ENCODE results near the gene SPATA22. TPM values are rescaled to one million over a fixed set of nuclear protein-coding genes. Genes with fewer than 3 reads are reported as not detected.

SPATA22 gene
- total and polyA plus RNA-seq, 3 donors from 2014 or later, result 100 to 368 (median 114) TPM

DNA sequence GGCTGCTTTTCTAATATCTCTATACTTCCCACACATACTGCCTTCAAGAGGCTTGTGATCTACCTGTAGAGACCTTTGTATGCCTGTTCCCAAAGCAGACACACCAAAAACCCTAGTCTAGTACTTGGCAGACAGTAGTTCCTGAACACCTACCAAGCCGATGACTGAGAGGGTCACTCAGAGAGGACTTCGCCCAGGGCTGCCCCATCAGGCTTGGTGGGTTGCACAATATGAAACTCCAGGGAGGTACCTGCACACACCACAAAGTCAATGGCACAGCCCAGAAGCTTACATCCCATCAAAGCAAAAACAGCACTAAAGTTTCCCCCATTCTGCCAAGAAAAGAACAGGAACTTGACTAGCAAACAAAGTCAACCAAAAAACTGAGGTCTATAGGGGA lies 34.4 kb upstream of the SPATA22 start:
- Histone ChIP-seq H3K9me3 (no peaks in the 10 kb centered on the region), H3K36me3 (ENCODE audit: low read depth, missing control alignments) (no peaks in the 10 kb centered on the region), H3K4me1 (no peaks in the 10 kb centered on the region), H3K27me3 (no peaks in the 10 kb centered on the region), H3K4me3 (no peak overlapping the region), H3K27ac (no peak overlapping the region)
- TF ChIP-seq CTCF (IDR thresholded peaks at IDR 0.05), result no peak
- no peak for TF ChIP-seq POLR2A (IDR thresholded peaks at IDR 0.05)
- intact Hi-C loops (cut with DNase I; ENCODE audit: low total_unique reads), result no loop called here
- WGBS, 2 donors, result 88 to 100% methylated on average over 2 of the region's 2 CpGs
- no peak for DNase-seq

DNA sequence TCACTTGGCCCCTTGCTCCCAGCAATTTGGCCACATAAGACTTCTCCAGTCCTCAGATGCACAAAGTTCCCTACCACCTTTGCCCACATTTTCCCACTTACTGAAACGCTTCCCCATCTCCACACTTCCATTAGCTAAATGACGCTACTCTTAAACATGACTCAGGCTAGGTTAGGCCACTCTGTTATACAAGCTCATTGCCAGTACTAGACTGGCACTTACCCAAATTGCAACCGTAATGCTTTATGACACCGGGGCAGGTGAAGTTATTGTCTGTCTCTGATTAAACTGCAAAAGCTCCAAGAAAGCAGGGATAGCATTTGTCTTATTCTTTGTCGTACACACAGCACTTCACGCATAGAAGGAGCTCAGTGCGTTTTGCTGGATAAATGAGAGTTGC lies 33.4 kb upstream of the SPATA22 start:
- H3K27ac ChIP-seq, result no peak overlapping the region
- 93% methylated on average over 7 of the region's 7 CpGs for WGBS, 2 donors

DNA sequence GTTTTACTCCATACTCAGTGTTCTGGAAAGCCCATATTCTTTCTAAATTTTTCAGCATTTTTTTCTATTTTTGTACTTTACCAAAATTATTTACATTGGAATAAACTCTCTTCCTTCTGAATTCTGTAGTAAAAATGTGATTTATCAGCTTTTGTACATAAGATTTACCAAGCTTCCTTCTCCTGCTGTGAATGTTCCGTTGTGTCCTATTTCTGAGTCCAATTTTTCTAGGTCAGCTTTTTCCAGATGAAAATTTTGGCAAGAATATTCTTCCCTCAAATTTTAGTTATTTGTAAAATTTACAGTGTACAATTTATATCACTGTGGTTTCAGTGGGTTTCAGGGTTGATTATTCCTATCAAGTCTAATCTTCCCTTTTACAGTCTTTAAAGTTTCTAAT lies 31.7 kb upstream of the SPATA22 start:
- intact Hi-C loops (cut with DNase I; ENCODE audit: low total_unique reads), result no loop called here
- Histone ChIP-seq H3K4me1 (no peaks in the 10 kb centered on the region), H3K36me3 (ENCODE audit: low read depth, missing control alignments) (no peaks in the 10 kb centered on the region), H3K9me3 (no peaks in the 10 kb centered on the region), H3K27ac (no peak overlapping the region), H3K4me3 (no peak overlapping the region), H3K27me3 (no peaks in the 10 kb centered on the region)
- TF ChIP-seq POLR2A (IDR thresholded peaks at IDR 0.05) (no peak), CTCF (IDR thresholded peaks at IDR 0.05) (no peak)
- WGBS, 2 donors, result 30 to 48% methylated on average over 1 of the region's 1 CpG
- no peak for DNase-seq

More for the DNA sequence above, 33.4 kb upstream of the SPATA22 start:
- no peaks in the 10 kb centered on the region for H3K9me3 ChIP-seq
- no peaks in the 10 kb centered on the region for H3K36me3 ChIP-seq (ENCODE audit: low read depth, missing control alignments)
- TF ChIP-seq CTCF (IDR thresholded peaks at IDR 0.05) (no peak), POLR2A (IDR thresholded peaks at IDR 0.05) (no peak)
- no peak overlapping the region for H3K4me3 ChIP-seq
- intact Hi-C loops (cut with DNase I; ENCODE audit: low total_unique reads), result no loop called here
- no peaks in the 10 kb centered on the region for H3K4me1 ChIP-seq
- DNase-seq, result no peak
- no peaks in the 10 kb centered on the region for H3K27me3 ChIP-seq

DNA sequence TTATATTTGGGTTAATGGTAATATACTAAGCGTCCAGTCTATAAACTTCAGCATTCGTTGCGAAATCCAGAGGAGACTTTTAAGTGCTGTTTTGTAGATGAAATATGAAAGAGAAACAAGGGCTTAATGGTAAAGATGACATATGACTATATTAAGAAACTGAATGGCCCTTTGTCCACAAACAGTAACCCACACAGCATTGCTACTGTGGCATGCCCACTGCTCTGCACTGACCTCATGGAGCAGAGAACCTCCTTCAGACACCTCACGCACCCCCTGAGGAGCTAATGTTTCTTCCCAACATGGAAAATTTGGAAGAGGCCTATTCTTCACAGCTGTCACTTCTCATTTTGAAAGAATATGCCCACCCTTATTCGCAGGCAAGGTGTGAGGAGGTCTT lies 30.8 kb upstream of the SPATA22 start:
- H3K27me3 ChIP-seq, result no peaks in the 10 kb centered on the region
- no peak overlapping the region for H3K4me3 ChIP-seq
- H3K4me1 ChIP-seq, result no peaks in the 10 kb centered on the region
- H3K27ac ChIP-seq, result no peak overlapping the region
- TF ChIP-seq CTCF (IDR thresholded peaks at IDR 0.05) (no peak), POLR2A (IDR thresholded peaks at IDR 0.05) (no peak)
- 74 to 77% methylated on average over 5 of the region's 5 CpGs for WGBS, 2 donors
- H3K36me3 ChIP-seq (ENCODE audit: low read depth, missing control alignments), result no peaks in the 10 kb centered on the region
- no peaks in the 10 kb centered on the region for H3K9me3 ChIP-seq
- DNase-seq, result no peak
- intact Hi-C loops (cut with DNase I; ENCODE audit: low total_unique reads), result no loop called here

DNA sequence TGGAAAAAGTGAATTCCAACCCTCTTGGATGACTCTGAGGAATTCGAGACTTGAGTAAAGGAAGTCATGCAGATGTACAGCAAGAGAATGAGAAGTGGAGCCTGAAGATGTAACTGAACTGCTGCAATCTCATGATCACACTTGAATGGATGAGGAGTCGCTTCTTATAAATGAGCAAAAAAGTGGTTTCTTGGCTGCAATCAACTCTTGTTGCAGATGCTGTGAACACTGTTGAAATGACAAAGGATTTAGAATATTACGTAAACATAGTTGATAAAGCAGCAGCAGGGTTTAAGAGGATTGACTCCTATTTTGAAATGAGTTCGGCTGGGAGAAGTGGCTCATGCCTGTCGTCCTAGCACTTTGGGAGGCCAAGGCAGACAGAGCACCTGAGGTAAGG lies 29.7 kb upstream of the SPATA22 start:
- no peaks in the 10 kb centered on the region for H3K9me3 ChIP-seq

More for the DNA sequence above, 29.7 kb upstream of the SPATA22 start:
- Histone ChIP-seq H3K36me3 (ENCODE audit: low read depth, missing control alignments) (no peaks in the 10 kb centered on the region), H3K4me3 (no peak overlapping the region), H3K4me1 (no peaks in the 10 kb centered on the region), H3K27me3 (no peaks in the 10 kb centered on the region), H3K27ac (no peak overlapping the region)
- TF ChIP-seq CTCF (IDR thresholded peaks at IDR 0.05), result no peak
- TF ChIP-seq POLR2A (IDR thresholded peaks at IDR 0.05), result no peak
- intact Hi-C loops (cut with DNase I; ENCODE audit: low total_unique reads), result no loop called here
- 70 to 76% methylated on average over 5 of the region's 5 CpGs for WGBS, 2 donors
- no peak for DNase-seq

All from testis (tissue), 3 donors.